ENCODE results near the gene NCAPH2.

- TF ChIP-seq EP300 (IDR thresholded peaks at IDR 0.05; ENCODE audit: low read depth) = no peak
- no peak for TF ChIP-seq POLR2A (IDR thresholded peaks at IDR 0.05)
These were observed 24.9 kb upstream of the NCAPH2 start for GRCh38 chr22:50483106-50483505.
